SK-N-SH treated with all-trans-retinoic acid at 6 μM for 48 hours (cell line): ENCODE data around the gene TAS2R60.

Source experiments
- ARNTL ChIP-seq: fragments of 450-650 bp; formaldehyde crosslinking; IDR thresholded peaks from 2 replicates; pipeline ENCODE4 v1.5.0; 2020; ENCODE audit warnings: low read depth, mild to moderate bottlenecking, moderate library complexity, borderline replicate concordance
- CSDC2 ChIP-seq: fragments of 250-450 bp; sonication (Bioruptor Pico); IDR thresholded peaks from 2 replicates; pipeline ENCODE4 v1.5.0; 2020; ENCODE audit warnings: mild to moderate bottlenecking, moderate library complexity
- CSRNP3 ChIP-seq: fragments of 250-450 bp; sonication (Bioruptor Pico); IDR thresholded peaks from 2 replicates; pipeline ENCODE4 v1.5.1; 2021; ENCODE audit warnings: mild to moderate bottlenecking, moderate library complexity
- GLIS3 ChIP-seq: fragments of 250-450 bp; sonication (Bioruptor Pico); IDR thresholded peaks from 2 replicates; pipeline ENCODE4 v1.5.0; 2020; ENCODE audit warnings: mild to moderate bottlenecking, moderate library complexity
- OSR1 ChIP-seq: fragments of 250-450 bp; sonication (Bioruptor Pico); IDR thresholded peaks from 2 replicates; pipeline ENCODE4 v1.8.0; 2022; ENCODE audit warnings: moderate library complexity, mild to moderate bottlenecking, inconsistent platforms
- PATZ1 ChIP-seq: fragments of 250-450 bp; sonication (Bioruptor Pico); IDR thresholded peaks from 2 replicates; pipeline ENCODE4 v1.8.0; 2020; ENCODE audit warnings: mild to moderate bottlenecking, moderate library complexity, borderline replicate concordance
- RARB ChIP-seq: fragments of 250-450 bp; sonication (Bioruptor Pico); IDR thresholded peaks from 2 replicates; pipeline ENCODE4 v1.8.0; 2021; ENCODE audit warnings: mild to moderate bottlenecking, moderate library complexity
- SNAI2 ChIP-seq: fragments of 250-450 bp; sonication (Bioruptor Pico); IDR thresholded peaks from 2 replicates; pipeline ENCODE4 v1.5.0; 2020; ENCODE audit warnings: mild to moderate bottlenecking, moderate library complexity
- TCF4 ChIP-seq: fragments of 250-450 bp; sonication (Bioruptor Pico); IDR thresholded peaks from 2 replicates; pipeline ENCODE4 v1.8.0; 2021; ENCODE audit warnings: mild to moderate bottlenecking, moderate library complexity, borderline replicate concordance
- ZFP3 ChIP-seq: fragments of 250-450 bp; sonication (Bioruptor Pico); IDR thresholded peaks from 2 replicates; pipeline ENCODE4 v1.5.0; 2020; ENCODE audit warnings: mild to moderate bottlenecking, moderate library complexity
- ZFP30 ChIP-seq: fragments of 450-650 bp; formaldehyde crosslinking; IDR thresholded peaks from 2 replicates; pipeline ENCODE4 v1.5.0; 2022; ENCODE audit warnings: mild to moderate bottlenecking, moderate library complexity
- ZNF565 ChIP-seq: fragments of 450-650 bp; formaldehyde crosslinking; conservative IDR thresholded peaks from 2 replicates; pipeline ENCODE4 v1.5.0; 2020; ENCODE audit warnings: low read depth, mild to moderate bottlenecking, moderate library complexity

GRCh38 chr7:143434660-143435059 lies 8.6 kb upstream of the TAS2R60 start:
- TF ChIP-seq ZFP3 (CRISPR knock-in tag): no peak
- TF ChIP-seq GLIS3 (CRISPR knock-in tag): no peak
- no peak for TF ChIP-seq ZNF565 (CRISPR knock-in tag)
- TF ChIP-seq ARNTL: no peak
- no peak for TF ChIP-seq CSRNP3 (CRISPR knock-in tag)
- no peak for TF ChIP-seq CSDC2 (CRISPR knock-in tag)
- no peak for TF ChIP-seq ZFP30 (CRISPR knock-in tag)
- TF ChIP-seq RARB: no peak
- no peak for TF ChIP-seq OSR1 (CRISPR knock-in tag)
- TF ChIP-seq TCF4 (CRISPR knock-in tag): no peak
- no peak for TF ChIP-seq PATZ1
- no peak for TF ChIP-seq SNAI2 (CRISPR knock-in tag)
